Transverse colon (tissue), 4 donors: ENCODE results near the gene LRP5. TPM values are rescaled to one million over a fixed set of nuclear protein-coding genes. Genes with fewer than 3 reads are reported as not detected.
"Not testable (repeated sequence)": the region's sequence is repeated elsewhere in the genome, so short reads cannot be mapped to it uniquely, and the experiment has no call there.

ENCODE experiments used
- DNase-seq: peaks from one replicate; pipeline ENCODE4 v3.0.0-alpha.2; 2019
- H3K27ac ChIP-seq, 4 donors: fragments of 200-600 bp; sonication (generic); 2 replicates each; pipeline ENCODE4 v1.5.1; 2016 to 2018; ENCODE audit warnings: inconsistent platforms in 4 of 4
- H3K27me3 ChIP-seq: fragments of 200-600 bp; sonication (generic); 2 replicates; pipeline ENCODE4 v1.5.1; 2017; ENCODE audit warnings: inconsistent platforms
- H3K36me3 ChIP-seq, 4 donors: fragments of 200-600 bp; sonication (generic); 2 replicates each; pipeline ENCODE4 v1.5.1; 2017 to 2019; ENCODE audit warnings: inconsistent platforms in 4 of 4
- H3K4me1 ChIP-seq, 4 donors: fragments of 200-600 bp; sonication (generic); 2 replicates each; pipeline ENCODE4 v1.5.1; 2017 to 2020; ENCODE audit warnings: inconsistent platforms in 4 of 4
- H3K4me3 ChIP-seq, 4 donors: fragments of 200-600 bp; sonication (generic); 1 replicate in 1 of 4; 2 replicates in 3 of 4; pipeline versions ENCODE4 v1.5.1 to v1.6.1; 2017 to 2019; ENCODE audit warnings: inconsistent platforms in 4 of 4
- H3K9me3 ChIP-seq, 2 donors: fragments of 200-600 bp; sonication (generic); 2 replicates each; pipeline ENCODE4 v1.5.1; 2017 to 2019; ENCODE audit warnings: inconsistent platforms in 2 of 2
- CTCF ChIP-seq, 5 experiments: fragments of 200-600 bp in 3 of 5; fragments of 450-650 bp in 2 of 5; sonication (generic) in 3 of 5; IDR thresholded peaks; 1 replicate in 2 of 5; 2 replicates in 3 of 5; pipeline ENCODE4 v1.5.1; 2016 to 2017; ENCODE audit warnings: antibody characterized with exemption in 5 of 5, inconsistent platforms in 3 of 5, mild to moderate bottlenecking in 2 of 5, moderate library complexity in 1 of 5
- EP300 ChIP-seq: sonication (generic); formaldehyde crosslinking; IDR thresholded peaks from one replicate; pipeline ENCODE4 v1.6.1; 2017; ENCODE audit warnings: antibody characterized with exemption, low read depth
- POLR2A ChIP-seq: fragments of 450-650 bp; IDR thresholded peaks from one replicate; pipeline ENCODE4 v1.6.1; 2016; ENCODE audit warnings: antibody characterized with exemption, mild to moderate bottlenecking, moderate library complexity
- POLR2AphosphoS5 ChIP-seq, 3 donors: sonication (generic); formaldehyde crosslinking; IDR thresholded peaks; one replicate each; pipeline ENCODE4 v1.6.1; 2016; ENCODE audit warnings: antibody characterized with exemption in 3 of 3
- WGBS, 2 donors: methylation state at CpG; one replicate each; pipeline ENCODE4 v1.1.5; 2018; ENCODE audit warnings: low coverage in 1 of 2; 5-methylcytosine and 5-hydroxymethylcytosine counted together
- in situ Hi-C, 4 donors: fragments of 200-750 bp; cut with MboI; loops; one replicate each; pipeline versions ENCODE4 v1.15.0 to v1.15.1; 2017; ENCODE audit warnings: low sequenced_read_pairs in 3 of 4, low pct_ligation_motif_present in 1 of 4, low pct_unique_long_range_greater_than_20kb in 1 of 4
- intact Hi-C: fragments of 100-400 bp; cut with DNase I; formaldehyde crosslinking; loops from one replicate; pipeline ENCODE4 v1.15.1; 2023; ENCODE audit warnings: low total_unique reads
- total RNA-seq, 4 donors: library from RNA; depleted of rRNA; stranded (reverse); fragments of >200 nt; gene quantifications; one replicate each; pipeline ENCODE4 v1.1.0, GENCODE V29; 2016

Gene LRP5
- total RNA-seq, 4 donors from 2014 or later: 72.6 to 138 (median 82.3) TPM

DNA sequence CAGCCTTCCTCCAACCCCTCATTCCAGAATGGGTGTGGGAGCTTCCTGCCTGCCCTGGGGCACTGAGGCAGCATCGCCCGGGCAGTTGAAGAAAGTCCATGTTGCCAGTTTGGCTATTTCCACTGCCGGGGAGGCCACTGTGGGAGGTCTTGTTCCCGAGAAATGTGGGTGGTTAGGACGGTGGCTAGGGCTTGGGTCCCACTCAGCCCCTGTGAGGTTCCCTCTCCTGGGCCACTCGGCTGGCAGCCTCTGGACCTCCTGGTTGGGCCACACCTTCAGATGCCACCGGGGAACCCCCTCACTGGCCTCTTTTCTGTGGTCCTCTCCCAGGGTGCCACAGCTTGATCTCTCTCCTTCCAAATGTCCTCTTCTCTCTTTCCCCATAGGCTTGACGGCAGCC is 143.1 kb downstream of the LRP5 start:
- intact Hi-C loops: no loop called here
- DNase-seq: no peak
- in situ Hi-C loops: no loop called here
- H3K4me3 ChIP-seq: no peak overlapping the region
- no peaks in the 10 kb centered on the region for H3K27me3 ChIP-seq
- peaks cover 4 to 31% (median 10%) of the 10 kb centered on the region in 4 donors for H3K4me1 ChIP-seq
- no peaks in the 10 kb centered on the region for H3K9me3 ChIP-seq
- H3K36me3 ChIP-seq: no peaks in the 10 kb centered on the region
- no peak overlapping the region for H3K27ac ChIP-seq
- TF ChIP-seq POLR2AphosphoS5 (IDR thresholded peaks at IDR 0.05) (no peak), POLR2A (no peak), EP300 (no peak), CTCF (IDR thresholded peaks at IDR 0.05) (no peak)
- WGBS, 2 donors: 66% methylated on average over 8 of the region's 8 CpGs; no CpG with 5 or more reads in 1 of the 2 donors

GRCh38 chr11:68457216-68457897 is 145.0 kb downstream of the LRP5 start:
- WGBS, 2 donors: 67 to 72% methylated on average over 3 to 8 of the region's 8 CpGs
- Histone ChIP-seq H3K4me3 (no peak overlapping the region), H3K36me3 (no peaks in the 10 kb centered on the region), H3K9me3 (no peaks in the 10 kb centered on the region), H3K27me3 (no peaks in the 10 kb centered on the region), H3K27ac (peak overlapping the region; percentile 23 to 58 (median 45)), H3K4me1 (peaks cover 4 to 39% (median 17%) of the 10 kb centered on the region in 4 donors)
- DNase-seq: no peak
- intact Hi-C loops: no loop called here
- in situ Hi-C loops: no loop called here
- TF ChIP-seq CTCF (IDR thresholded peaks at IDR 0.05) (no peak), POLR2AphosphoS5 (IDR thresholded peaks at IDR 0.05) (no peak), POLR2A (no peak), EP300 (no peak)

DNA sequence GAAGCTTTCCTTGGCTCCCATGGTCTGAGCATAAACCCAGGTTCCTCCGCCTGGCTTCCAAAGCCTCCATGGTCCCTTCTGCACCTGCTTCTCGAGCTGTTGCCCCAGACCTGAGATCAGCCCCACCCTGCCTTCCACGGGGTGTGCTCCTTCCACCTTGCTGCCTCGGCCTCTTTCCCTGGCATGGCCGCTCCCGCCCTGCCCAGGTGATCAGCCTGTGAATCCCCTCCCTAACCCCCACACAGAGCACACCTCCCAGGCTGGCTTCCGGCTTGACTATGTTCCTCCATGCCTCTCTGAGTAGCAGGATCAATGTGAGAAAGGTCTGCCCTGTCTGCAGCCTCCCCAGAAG is 145.5 kb downstream of the LRP5 start:
- in situ Hi-C loops (no loop called here), intact Hi-C loops (no loop called here)
- WGBS, 2 donors: 40 to 51% methylated on average over 5 to 7 of the region's 7 CpGs
- peak; percentile 55 for DNase-seq
- Histone ChIP-seq H3K36me3 (no peaks in the 10 kb centered on the region), H3K27me3 (no peaks in the 10 kb centered on the region), H3K4me3 (no peak overlapping the region), H3K9me3 (no peaks in the 10 kb centered on the region), H3K27ac (peak overlapping the region; percentile 23 to 58 (median 45)), H3K4me1 (peaks cover 9 to 45% (median 22%) of the 10 kb centered on the region in 4 donors)
- TF ChIP-seq POLR2AphosphoS5 (IDR thresholded peaks at IDR 0.05): no peak
- TF ChIP-seq EP300: no peak
- no peak for TF ChIP-seq POLR2A
- TF ChIP-seq CTCF (IDR thresholded peaks at IDR 0.05): no peak

- H3K9me3 ChIP-seq, DNase-seq, H3K4me3 ChIP-seq, intact Hi-C loops, H3K36me3 ChIP-seq, H3K27me3 ChIP-seq, in situ Hi-C loops: not testable (repeated sequence)
- WGBS, 2 donors: 73 to 100% methylated on average over 1 to 6 of the region's 6 CpGs
- H3K4me1 ChIP-seq: peaks cover 14 to 49% (median 25%) of the 10 kb centered on the region in 4 donors
- H3K27ac ChIP-seq: peak overlapping the region in 3 of 4 donors; percentile 23 to 58 (median 42)
Observed at GRCh38 chr11:68458340-68458739, 145.9 kb downstream of the LRP5 start.
